Bronchial epithelial cell (primary cell): Measurements from ENCODE around the gene ANKRD39. TPM values are rescaled to one million over a fixed set of nuclear protein-coding genes. Genes with fewer than 3 reads are reported as not detected.

Experiments used
- DNase-seq: peaks from one replicate; pipeline ENCODE4 v3.0.0-alpha.2; 2010; ENCODE audit warnings: low read depth
- FAIRE-seq: peaks from 2 replicates; lab custom pipeline; 2011; peaks lifted over from hg19 to GRCh38; lab: Jason Lieb, UNC
- H3K27me3 ChIP-seq: 2 replicates; pipeline ENCODE4 v1.5.1; 2011; ENCODE audit warnings: low read length; ENCODE audit not compliant: control insufficient read depth, insufficient read depth
- H3K36me3 ChIP-seq: 2 replicates; pipeline ENCODE4 v1.5.1; 2011; ENCODE audit warnings: low read length; ENCODE audit not compliant: control insufficient read depth, insufficient read depth
- H3K4me3 ChIP-seq: 2 replicates; pipeline ENCODE4 v1.5.1; 2011; ENCODE audit warnings: mild to moderate bottlenecking, low read depth, low read length, control low read depth
- CTCF ChIP-seq: IDR thresholded peaks from 2 replicates; pipeline ENCODE4 v1.5.1; 2011; ENCODE audit warnings: mild to moderate bottlenecking, moderate library complexity, low read length, control low read depth, inconsistent platforms; ENCODE audit not compliant: insufficient read depth, severe bottlenecking
- total RNA-seq: library from RNA; depleted of rRNA; stranded (reverse); fragments of >200 nt; gene quantifications from 2 replicates; pipeline ENCODE4 v1.2.1, GENCODE V29; 2014

Gene ANKRD39
- total RNA-seq, 1 donor from 2014 or later, result 8.2 TPM

- Histone ChIP-seq H3K36me3 (peaks cover 18% of the 10 kb centered on the region), H3K4me3 (peak overlapping the region; percentile 80), H3K27me3 (no peaks in the 10 kb centered on the region)
- FAIRE-seq, result no peak
- peak; percentile 61 for DNase-seq
- TF ChIP-seq CTCF, result peak; percentile 71
Observed at GRCh38 chr2:96868555-96869280, 10.9 kb upstream of the ANKRD39 start.

- no peak for TF ChIP-seq CTCF
- no peak for DNase-seq
- no peak for FAIRE-seq
- H3K36me3 ChIP-seq, result peaks cover 24% of the 10 kb centered on the region
- H3K4me3 ChIP-seq, result peak overlapping the region; percentile 80
- H3K27me3 ChIP-seq, result no peaks in the 10 kb centered on the region
Observed at GRCh38 chr2:96867756-96868554, 10.1 kb upstream of the ANKRD39 start.

DNA sequence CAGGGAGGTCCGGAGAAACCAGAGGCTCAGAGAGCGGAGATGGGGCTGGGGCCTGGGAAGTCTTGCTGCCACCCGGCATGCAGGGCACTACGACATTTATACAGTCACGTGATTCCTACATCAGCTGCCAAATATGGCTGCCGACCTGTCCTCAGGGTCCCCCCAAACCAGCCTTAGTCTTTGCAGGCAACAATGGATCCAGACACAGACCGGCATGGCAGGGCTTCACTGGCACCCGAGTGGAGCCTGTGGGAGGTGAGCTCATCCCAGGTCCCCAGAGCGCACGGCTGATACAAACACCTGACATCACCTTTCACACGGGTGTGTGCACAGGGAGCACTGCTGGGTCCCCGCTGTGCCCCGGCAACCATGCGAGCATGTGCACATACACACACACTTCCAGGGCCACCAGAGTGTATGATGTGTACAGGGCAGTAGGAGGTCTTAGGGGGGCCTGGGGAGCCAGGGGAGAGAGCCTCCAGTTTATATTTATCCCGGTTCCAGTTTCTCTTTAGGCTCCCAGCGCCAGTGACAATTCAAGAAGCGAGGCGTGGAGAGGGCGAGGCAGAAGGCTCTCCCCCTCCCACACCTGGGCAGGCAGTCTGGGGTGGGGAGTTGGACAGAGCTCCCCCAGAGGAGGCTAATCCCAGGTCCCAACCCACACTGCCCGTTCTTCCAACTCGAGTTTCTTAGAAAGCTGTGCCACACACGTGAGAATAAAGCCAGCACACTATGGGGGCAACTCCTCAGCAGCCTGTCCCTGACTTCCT, 9.4 kb upstream of the ANKRD39 start:
- Histone ChIP-seq H3K4me3 (no peak overlapping the region), H3K27me3 (no peaks in the 10 kb centered on the region), H3K36me3 (peaks cover 24% of the 10 kb centered on the region)
- DNase-seq (no peak), FAIRE-seq (no peak)
- TF ChIP-seq CTCF, result no peak

DNA sequence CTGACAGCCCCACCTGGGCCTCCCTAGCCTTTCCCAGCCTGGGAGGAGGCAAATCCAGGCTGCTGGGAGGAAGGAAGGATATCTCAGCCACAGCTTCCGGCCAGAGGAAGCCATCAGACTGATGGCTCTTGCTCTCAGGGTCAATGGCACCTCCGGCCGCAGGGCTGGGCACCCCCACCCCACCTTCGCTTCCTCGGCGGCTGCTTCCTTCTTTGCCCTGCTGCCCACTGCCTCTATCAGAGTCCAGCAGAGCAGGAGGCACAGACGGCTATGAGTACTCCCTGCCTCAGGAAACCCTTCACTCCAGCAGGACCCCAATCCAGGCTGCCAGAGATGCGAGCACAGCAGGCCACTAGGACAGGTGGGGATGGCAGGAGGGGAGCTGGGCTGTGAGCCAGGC, 8.8 kb upstream of the ANKRD39 start:
- FAIRE-seq, result no peak
- no peak for TF ChIP-seq CTCF
- DNase-seq, result no peak
- Histone ChIP-seq H3K27me3 (no peaks in the 10 kb centered on the region), H3K4me3 (no peak overlapping the region), H3K36me3 (peaks cover 28% of the 10 kb centered on the region)

- Histone ChIP-seq H3K4me3 (no peak overlapping the region), H3K27me3 (no peaks in the 10 kb centered on the region), H3K36me3 (peaks cover 28% of the 10 kb centered on the region)
- no peak for TF ChIP-seq CTCF
- FAIRE-seq, result no peak
- no peak for DNase-seq
Observed at GRCh38 chr2:96866149-96866548, 8.3 kb upstream of the ANKRD39 start.
